NB4 (cell line): ENCODE data around the gene USP31.

ENCODE experiments used
- DNase-seq: peaks from one replicate; pipeline ENCODE4 v3.0.0; 2010; ENCODE audit warnings: low read depth
- H3K4me3 ChIP-seq: one replicate; pipeline ENCODE4 v1.5.1; 2011; ENCODE audit warnings: mild to moderate bottlenecking, low read depth, low read length, moderate library complexity
- MYC ChIP-seq: IDR thresholded peaks from 2 replicates; pipeline ENCODE4 v1.6.1; 2011; ENCODE audit warnings: low read depth, low read length
- POLR2A ChIP-seq: IDR thresholded peaks from 2 replicates; pipeline ENCODE4 v1.6.1; 2011; ENCODE audit warnings: mild to moderate bottlenecking; ENCODE audit not compliant: insufficient read length; ENCODE audit errors: extremely low read depth
- TF ChIP-seq, protein P1 (sequence below): IDR thresholded peaks from 2 replicates; pipeline ENCODE4 v1.6.1; 2011; ENCODE audit warnings: low read depth, low read length
- TF ChIP-seq, protein P2 (sequence below): IDR thresholded peaks from one replicate; pipeline ENCODE4 v1.5.1; 2012; ENCODE audit warnings: low read depth, low read length

The USP31 gene, protein sequence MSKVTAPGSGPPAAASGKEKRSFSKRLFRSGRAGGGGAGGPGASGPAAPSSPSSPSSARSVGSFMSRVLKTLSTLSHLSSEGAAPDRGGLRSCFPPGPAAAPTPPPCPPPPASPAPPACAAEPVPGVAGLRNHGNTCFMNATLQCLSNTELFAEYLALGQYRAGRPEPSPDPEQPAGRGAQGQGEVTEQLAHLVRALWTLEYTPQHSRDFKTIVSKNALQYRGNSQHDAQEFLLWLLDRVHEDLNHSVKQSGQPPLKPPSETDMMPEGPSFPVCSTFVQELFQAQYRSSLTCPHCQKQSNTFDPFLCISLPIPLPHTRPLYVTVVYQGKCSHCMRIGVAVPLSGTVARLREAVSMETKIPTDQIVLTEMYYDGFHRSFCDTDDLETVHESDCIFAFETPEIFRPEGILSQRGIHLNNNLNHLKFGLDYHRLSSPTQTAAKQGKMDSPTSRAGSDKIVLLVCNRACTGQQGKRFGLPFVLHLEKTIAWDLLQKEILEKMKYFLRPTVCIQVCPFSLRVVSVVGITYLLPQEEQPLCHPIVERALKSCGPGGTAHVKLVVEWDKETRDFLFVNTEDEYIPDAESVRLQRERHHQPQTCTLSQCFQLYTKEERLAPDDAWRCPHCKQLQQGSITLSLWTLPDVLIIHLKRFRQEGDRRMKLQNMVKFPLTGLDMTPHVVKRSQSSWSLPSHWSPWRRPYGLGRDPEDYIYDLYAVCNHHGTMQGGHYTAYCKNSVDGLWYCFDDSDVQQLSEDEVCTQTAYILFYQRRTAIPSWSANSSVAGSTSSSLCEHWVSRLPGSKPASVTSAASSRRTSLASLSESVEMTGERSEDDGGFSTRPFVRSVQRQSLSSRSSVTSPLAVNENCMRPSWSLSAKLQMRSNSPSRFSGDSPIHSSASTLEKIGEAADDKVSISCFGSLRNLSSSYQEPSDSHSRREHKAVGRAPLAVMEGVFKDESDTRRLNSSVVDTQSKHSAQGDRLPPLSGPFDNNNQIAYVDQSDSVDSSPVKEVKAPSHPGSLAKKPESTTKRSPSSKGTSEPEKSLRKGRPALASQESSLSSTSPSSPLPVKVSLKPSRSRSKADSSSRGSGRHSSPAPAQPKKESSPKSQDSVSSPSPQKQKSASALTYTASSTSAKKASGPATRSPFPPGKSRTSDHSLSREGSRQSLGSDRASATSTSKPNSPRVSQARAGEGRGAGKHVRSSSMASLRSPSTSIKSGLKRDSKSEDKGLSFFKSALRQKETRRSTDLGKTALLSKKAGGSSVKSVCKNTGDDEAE (N-terminal part only)

GRCh38 chr16:23149267-23149992 is at the start of gene USP31:
Gene USP31, minus strand, starts transcription at chr16:23149452. Its CDS starts 182 bp downstream, at chr16:23149270.
- DNase-seq = peak; percentile 96
- TF ChIP-seq POLR2A (no peak), MYC (0 out of 2 replicates have a peak, but pooled peaks have one; percentile 16)
- TF ChIP-seq, protein P1, sequence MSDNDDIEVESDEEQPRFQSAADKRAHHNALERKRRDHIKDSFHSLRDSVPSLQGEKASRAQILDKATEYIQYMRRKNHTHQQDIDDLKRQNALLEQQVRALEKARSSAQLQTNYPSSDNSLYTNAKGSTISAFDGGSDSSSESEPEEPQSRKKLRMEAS = peak; percentile 74
- TF ChIP-seq, protein P2, sequence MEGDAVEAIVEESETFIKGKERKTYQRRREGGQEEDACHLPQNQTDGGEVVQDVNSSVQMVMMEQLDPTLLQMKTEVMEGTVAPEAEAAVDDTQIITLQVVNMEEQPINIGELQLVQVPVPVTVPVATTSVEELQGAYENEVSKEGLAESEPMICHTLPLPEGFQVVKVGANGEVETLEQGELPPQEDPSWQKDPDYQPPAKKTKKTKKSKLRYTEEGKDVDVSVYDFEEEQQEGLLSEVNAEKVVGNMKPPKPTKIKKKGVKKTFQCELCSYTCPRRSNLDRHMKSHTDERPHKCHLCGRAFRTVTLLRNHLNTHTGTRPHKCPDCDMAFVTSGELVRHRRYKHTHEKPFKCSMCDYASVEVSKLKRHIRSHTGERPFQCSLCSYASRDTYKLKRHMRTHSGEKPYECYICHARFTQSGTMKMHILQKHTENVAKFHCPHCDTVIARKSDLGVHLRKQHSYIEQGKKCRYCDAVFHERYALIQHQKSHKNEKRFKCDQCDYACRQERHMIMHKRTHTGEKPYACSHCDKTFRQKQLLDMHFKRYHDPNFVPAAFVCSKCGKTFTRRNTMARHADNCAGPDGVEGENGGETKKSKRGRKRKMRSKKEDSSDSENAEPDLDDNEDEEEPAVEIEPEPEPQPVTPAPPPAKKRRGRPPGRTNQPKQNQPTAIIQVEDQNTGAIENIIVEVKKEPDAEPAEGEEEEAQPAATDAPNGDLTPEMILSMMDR = no peak
- peak within 1 kb of the TSS; percentile 72 for H3K4me3 ChIP-seq

DNA sequence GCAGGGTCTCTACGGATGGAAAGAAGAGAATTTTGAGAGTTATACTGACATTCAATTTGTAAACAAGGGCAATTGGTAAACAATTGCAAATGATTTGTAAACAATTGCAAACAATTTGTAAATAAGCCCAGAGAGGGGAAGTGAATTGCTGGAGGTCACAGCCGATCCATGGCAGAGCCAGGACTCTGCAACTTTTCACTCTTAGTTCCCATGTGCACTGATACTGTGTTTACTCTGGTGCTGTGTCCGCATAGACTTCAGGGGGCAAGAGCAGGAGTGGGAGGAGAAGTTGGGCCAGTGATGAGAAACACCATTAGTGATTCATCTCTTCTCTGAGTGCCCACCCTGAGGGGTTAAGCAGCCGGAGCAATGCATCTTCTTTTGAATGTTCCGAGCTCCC is 47.3 kb upstream of the USP31 start:
- TF ChIP-seq, protein P2 = no peak
- TF ChIP-seq MYC (no peak), POLR2A (no peak)
- TF ChIP-seq, protein P1 = no peak
- no peak for DNase-seq
- no peak overlapping the region for H3K4me3 ChIP-seq

GRCh38 chr16:23195366-23195978 is 46.2 kb upstream of the USP31 start:
- DNase-seq = no peak
- no peak overlapping the region for H3K4me3 ChIP-seq
- TF ChIP-seq, protein P2 = no peak
- TF ChIP-seq, protein P1 = no peak
- no peak for TF ChIP-seq MYC
- no peak for TF ChIP-seq POLR2A

DNA sequence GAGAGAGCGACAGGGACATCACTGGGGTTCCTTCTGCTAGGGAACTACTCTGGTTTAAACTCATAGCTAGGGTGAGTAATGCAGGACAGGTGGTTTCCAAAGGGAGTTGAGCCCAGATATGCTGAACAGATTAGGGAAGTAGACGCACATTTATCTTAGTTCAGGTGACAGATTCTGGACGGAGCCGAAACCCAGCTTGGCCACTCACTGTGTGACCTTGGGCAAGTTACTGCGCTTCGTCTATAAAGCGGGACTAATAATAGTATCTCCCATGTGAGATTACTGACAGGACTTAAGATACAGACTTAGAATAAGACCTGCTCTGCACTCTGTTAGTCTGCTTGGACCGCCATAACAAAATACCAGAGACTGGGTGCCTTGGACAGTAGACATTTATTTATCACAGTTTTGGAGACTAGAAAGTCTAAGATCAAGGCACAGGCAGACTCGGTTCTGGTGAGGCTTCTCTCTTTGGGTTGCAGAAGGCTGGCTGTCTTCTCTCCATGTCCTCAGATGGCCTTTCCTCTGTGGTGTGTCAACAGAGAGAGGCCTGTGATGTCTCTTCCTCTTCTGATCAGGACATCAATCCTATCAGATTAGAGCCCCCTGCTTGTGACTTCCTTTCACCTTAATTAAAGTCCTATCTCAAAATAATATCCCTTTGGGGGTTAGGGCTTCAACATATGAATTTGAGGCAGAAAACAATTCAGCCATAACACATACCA is 45.4 kb upstream of the USP31 start:
- DNase-seq = no peak
- H3K4me3 ChIP-seq = no peak overlapping the region

More for the DNA sequence above, 45.4 kb upstream of the USP31 start:
- TF ChIP-seq, protein P2 = no peak
- TF ChIP-seq MYC (no peak), POLR2A (no peak)
- TF ChIP-seq, protein P1 = no peak
